GM19324 (cell line): ENCODE results near the gene ANAPC7.
"Not testable (repeated sequence)": the region's sequence is repeated elsewhere in the genome, so short reads cannot be mapped to it uniquely, and the experiment has no call there.

Experiments
- ATAC-seq: cut with Tn5 transposase; IDR thresholded peaks from one replicate; pipeline ENCODE4 v1.9.1; 2021; ENCODE audit warnings: mild to moderate bottlenecking, moderate library complexity; ENCODE audit not compliant: unreplicated experiment, low FRiP score

The ANAPC7 gene

GRCh38 chr12:110349514-110350151 is 53.9 kb downstream of the ANAPC7 start:
- ATAC-seq: no peak

- no peak for ATAC-seq
Measured at GRCh38 chr12:110349096-110349495, 54.4 kb downstream of the ANAPC7 start.

GRCh38 chr12:110348431-110349059 is 55.0 kb downstream of the ANAPC7 start:
- no peak for ATAC-seq

GRCh38 chr12:110347767-110348166 is 55.7 kb downstream of the ANAPC7 start:
- no peak for ATAC-seq

- no peak for ATAC-seq
Measured at GRCh38 chr12:110345963-110346362, 57.5 kb downstream of the ANAPC7 start.

- no peak for ATAC-seq
Measured at GRCh38 chr12:110345176-110345661, 58.3 kb downstream of the ANAPC7 start.

GRCh38 chr12:110344657-110345056 is 58.9 kb downstream of the ANAPC7 start:
- ATAC-seq: no peak

GRCh38 chr12:110343736-110344555 is 59.6 kb downstream of the ANAPC7 start:
- ATAC-seq: no peak

- ATAC-seq: no peak
Measured at GRCh38 chr12:110343114-110343513, 60.4 kb downstream of the ANAPC7 start.

- ATAC-seq: no peak
Measured at GRCh38 chr12:110342157-110342556, 61.4 kb downstream of the ANAPC7 start.

GRCh38 chr12:110340706-110341105 is 62.8 kb downstream of the ANAPC7 start:
- no peak for ATAC-seq

GRCh38 chr12:110340261-110340660 is 63.2 kb downstream of the ANAPC7 start:
- ATAC-seq: not testable (repeated sequence)

- no peak for ATAC-seq
Measured at GRCh38 chr12:110339184-110339952, 64.1 kb downstream of the ANAPC7 start.

- ATAC-seq: no peak
Measured at GRCh38 chr12:110338754-110339153, 64.8 kb downstream of the ANAPC7 start.

GRCh38 chr12:110337912-110338710 is 65.4 kb downstream of the ANAPC7 start:
- no peak for ATAC-seq

GRCh38 chr12:110335481-110336045 is 67.9 kb downstream of the ANAPC7 start:
- ATAC-seq: no peak

- no peak for ATAC-seq
Measured at GRCh38 chr12:110333201-110333600, 70.3 kb downstream of the ANAPC7 start.

GRCh38 chr12:110330544-110330943 is 73.0 kb downstream of the ANAPC7 start:
- no peak for ATAC-seq

- no peak for ATAC-seq
Measured at GRCh38 chr12:110330124-110330523, 73.4 kb downstream of the ANAPC7 start.
